ENCODE data around the gene TCAF2. TPM values are rescaled to one million over a fixed set of nuclear protein-coding genes. Genes with fewer than 3 reads are reported as not detected.
"Not testable (repeated sequence)": the region's sequence is repeated elsewhere in the genome, so short reads cannot be mapped to it uniquely, and the experiment has no call there.

Gene TCAF2
- total and polyA plus RNA-seq, 2 of the 8 experiments (the other 6 are each of a cell fraction or from before 2014, with no cell fraction given): 0.06 to 0.20 TPM

GRCh38 chr7:143635364-143636240 is 14.8 kb downstream of the TCAF2 start:
- H3K23ac ChIP-seq (ENCODE audit: insufficient read length); H3K14ac ChIP-seq (ENCODE audit: insufficient read length); H3K79me1 ChIP-seq (ENCODE audit: low read depth, low read length); H3K56ac ChIP-seq (replicated peaks; ENCODE audit: insufficient read length, low read depth, low read length); H2BK120ac ChIP-seq (replicated peaks; ENCODE audit: low read depth, low read length); H2BK15ac ChIP-seq (ENCODE audit: low read length); H4K8ac ChIP-seq (ENCODE audit: extremely low read depth, insufficient read depth, low read length); POLR2A ChIA-PET (ENCODE audit: partially characterized antibody); H2BK12ac ChIP-seq (ENCODE audit: low read depth, low read length); CTCF ChIA-PET (ENCODE audit: partially characterized antibody); H4K20me1 ChIP-seq (replicated peaks in 1 of 2; ENCODE audit: control insufficient read depth in 1 of 2, insufficient read depth in 2 of 2, low read length in 2 of 2); H3K9me3 ChIP-seq (ENCODE audit: insufficient read depth in 2 of 2, low read depth in 1 of 2, low read length in 1 of 2); H3K4ac ChIP-seq (replicated peaks; ENCODE audit: insufficient read length, low read depth, low read length); H3K27me3 ChIP-seq (replicated peaks in 1 of 4; ENCODE audit: control insufficient read depth in 3 of 4, extremely low read depth in 1 of 4, insufficient read depth in 3 of 4, low read length in 3 of 4); H3K18ac ChIP-seq (ENCODE audit: extremely low read depth, low read length); H4K5ac ChIP-seq (ENCODE audit: insufficient read length, low read depth, low read length); H3K27ac ChIP-seq (ENCODE audit: low read depth, low read length); H2AFZ ChIP-seq (ENCODE audit: low read length); DNase-seq (ENCODE audit: low read depth in 1 of 2, low spot score in 2 of 2); H2AK5ac ChIP-seq (ENCODE audit: low read depth, low read length); H2BK20ac ChIP-seq (ENCODE audit: low read length); FAIRE-seq; H3K79me2 ChIP-seq (ENCODE audit: control insufficient read depth in 1 of 2, insufficient read depth in 2 of 2, low read length in 2 of 2); H3K4me3 ChIP-seq (ENCODE audit: extremely low read depth in 1 of 4, insufficient read depth in 2 of 4, low read depth in 3 of 4, low read length in 4 of 4); H3K23me2 ChIP-seq (ENCODE audit: low read depth, low read length); H3K4me2 ChIP-seq (ENCODE audit: insufficient read depth in 1 of 2, low read depth in 2 of 2, low read length in 2 of 2); H3K4me1 ChIP-seq (replicated peaks in 1 of 4; ENCODE audit: control insufficient read depth in 3 of 4, insufficient read depth in 4 of 4, low read length in 3 of 4); H3K9ac ChIP-seq (replicated peaks in 1 of 4; ENCODE audit: extremely low read depth in 1 of 4, low read depth in 3 of 4, low read length in 3 of 4); H4K91ac ChIP-seq (replicated peaks; ENCODE audit: insufficient read length, low read length); H2BK5ac ChIP-seq (ENCODE audit: low read depth, low read length); H3K36me3 ChIP-seq (ENCODE audit: control insufficient read depth in 2 of 4, insufficient read depth in 4 of 4, low read length in 3 of 4): not testable (repeated sequence)
- WGBS, 2 experiments (ENCODE audit: extremely low coverage in 1 of 2, insufficient coverage in 1 of 2, insufficient read length in 1 of 2, insufficient replicate concordance in 2 of 2, low coverage in 1 of 2, low lambda C conversion rate in 2 of 2, missing lambda C conversion rate in 1 of 2): no CpG with 5 or more reads among the region's 12 CpGs

DNA sequence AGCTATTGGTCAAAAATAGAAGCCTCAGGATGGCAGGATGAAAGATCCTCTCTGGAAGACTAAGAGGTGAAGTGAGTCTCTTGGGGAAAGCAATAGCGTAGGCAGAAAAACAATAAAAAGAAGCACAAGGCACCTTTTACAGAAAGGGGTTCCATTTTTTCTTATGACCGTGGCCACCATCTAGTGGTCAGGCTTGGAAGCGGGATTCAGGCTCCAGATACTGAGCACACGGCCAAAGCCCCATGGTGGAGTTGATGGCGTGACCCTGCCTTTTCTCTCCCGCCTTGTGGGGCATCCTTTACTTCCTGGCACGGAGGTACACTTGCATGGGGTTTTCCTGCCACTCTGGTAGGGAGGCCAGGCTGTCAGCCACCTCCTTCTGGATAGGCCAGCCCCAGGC is 18.6 kb downstream of the TCAF2 start:
- H3K23me2 ChIP-seq (ENCODE audit: low read depth, low read length); H3K4me1 ChIP-seq (replicated peaks in 1 of 4; ENCODE audit: control insufficient read depth in 3 of 4, insufficient read depth in 4 of 4, low read length in 3 of 4); H4K20me1 ChIP-seq (replicated peaks in 1 of 2; ENCODE audit: control insufficient read depth in 1 of 2, insufficient read depth in 2 of 2, low read length in 2 of 2); H4K91ac ChIP-seq (replicated peaks; ENCODE audit: insufficient read length, low read length); H3K23ac ChIP-seq (ENCODE audit: insufficient read length); POLR2A ChIA-PET (ENCODE audit: partially characterized antibody); H3K79me2 ChIP-seq (ENCODE audit: control insufficient read depth in 1 of 2, insufficient read depth in 2 of 2, low read length in 2 of 2); H2BK5ac ChIP-seq (ENCODE audit: low read depth, low read length); H2BK15ac ChIP-seq (ENCODE audit: low read length); H3K36me3 ChIP-seq (ENCODE audit: control insufficient read depth in 2 of 4, insufficient read depth in 4 of 4, low read length in 3 of 4); H3K56ac ChIP-seq (replicated peaks; ENCODE audit: insufficient read length, low read depth, low read length); DNase-seq (ENCODE audit: low read depth in 1 of 2, low spot score in 2 of 2); H3K14ac ChIP-seq (ENCODE audit: insufficient read length); H3K4me3 ChIP-seq (ENCODE audit: extremely low read depth in 1 of 4, insufficient read depth in 2 of 4, low read depth in 3 of 4, low read length in 4 of 4); H2BK12ac ChIP-seq (ENCODE audit: low read depth, low read length); H3K79me1 ChIP-seq (ENCODE audit: low read depth, low read length); H2AK5ac ChIP-seq (ENCODE audit: low read depth, low read length); H2BK120ac ChIP-seq (replicated peaks; ENCODE audit: low read depth, low read length); H3K27ac ChIP-seq (ENCODE audit: low read depth, low read length); H3K18ac ChIP-seq (ENCODE audit: extremely low read depth, low read length); H3K27me3 ChIP-seq (replicated peaks in 1 of 4; ENCODE audit: control insufficient read depth in 3 of 4, extremely low read depth in 1 of 4, insufficient read depth in 3 of 4, low read length in 3 of 4); H2BK20ac ChIP-seq (ENCODE audit: low read length); H3K9me3 ChIP-seq (ENCODE audit: insufficient read depth in 2 of 2, low read depth in 1 of 2, low read length in 1 of 2); FAIRE-seq; H3K4me2 ChIP-seq (ENCODE audit: insufficient read depth in 1 of 2, low read depth in 2 of 2, low read length in 2 of 2); H3K4ac ChIP-seq (replicated peaks; ENCODE audit: insufficient read length, low read depth, low read length); H4K5ac ChIP-seq (ENCODE audit: insufficient read length, low read depth, low read length); H4K8ac ChIP-seq (ENCODE audit: extremely low read depth, insufficient read depth, low read length); H3K9ac ChIP-seq (replicated peaks in 1 of 4; ENCODE audit: extremely low read depth in 1 of 4, low read depth in 3 of 4, low read length in 3 of 4); H2AFZ ChIP-seq (ENCODE audit: low read length); CTCF ChIA-PET (ENCODE audit: partially characterized antibody): not testable (repeated sequence)
- no CpG with 5 or more reads among the region's 7 CpGs for WGBS, 2 experiments (ENCODE audit: extremely low coverage in 1 of 2, insufficient coverage in 1 of 2, insufficient read length in 1 of 2, insufficient replicate concordance in 2 of 2, low coverage in 1 of 2, low lambda C conversion rate in 2 of 2, missing lambda C conversion rate in 1 of 2)

Data from H1 (cell line).